HepG2 (cell line): ENCODE measurements around the gene SMCO4. TPM values are rescaled to one million over a fixed set of nuclear protein-coding genes. Genes with fewer than 3 reads are reported as not detected.

Experiments used
- ATAC-seq: fragments of 200-7000 bp; cut with Tn5 transposase; 3 replicates; pipeline ENCODE4 v1.9.1; 2020; ENCODE audit warnings: mild to moderate bottlenecking, moderate library complexity
- BruUV-seq: library from RNA; stranded (reverse); fragments of 400-500 nt; replicated peaks from 2 replicates; lab custom pipeline; 2021; lab: Mats Ljungman, UMichigan
- CTCF ChIA-PET: fragments of 300-600 bp; formaldehyde crosslinking; extraction: SDS; loops from one replicate; lab custom pipeline; 2021; ENCODE audit warnings: low total read pairs, inconsistent platforms, low intra/inter-chr PET ratio; lab: Yijun Ruan, JAX
- POLR2A ChIA-PET: fragments of 350-600 bp; sonication (Branson Sonifier 250); formaldehyde crosslinking; loops from one replicate; lab custom pipeline; 2020; ENCODE audit warnings: antibody characterized with exemption, inconsistent platforms; lab: Yijun Ruan, JAX
- DNase-seq: peaks from one replicate; pipeline ENCODE4 v3.0.0-alpha.2; 2015; ENCODE audit warnings: low spot score
- FAIRE-seq: peaks from 3 replicates; lab custom pipeline; 2011; peaks lifted over from hg19 to GRCh38; lab: Jason Lieb, UNC
- H2AFZ ChIP-seq: one replicate; pipeline ENCODE4 v1.6.1; 2011; ENCODE audit warnings: low read length, inconsistent platforms
- H3K27ac ChIP-seq: fragments of 300-600 bp; 3 replicates; pipeline ENCODE4 v1.8.0; 2011; ENCODE audit warnings: mixed run types, mild to moderate bottlenecking, mixed read lengths, low read length, inconsistent platforms; ENCODE audit not compliant: insufficient read depth; ENCODE audit errors: extremely low read length
- H3K27me3 ChIP-seq, 2 experiments: fragments of 200-600 bp in 1 of 2; 2 replicates in 1 of 2; 3 replicates in 1 of 2; pipeline versions ENCODE4 v1.6.0 to v1.8.0; 2011; ENCODE audit warnings: low read length in 2 of 2, mild to moderate bottlenecking in 2 of 2, moderate library complexity in 2 of 2, inconsistent platforms in 1 of 2; ENCODE audit not compliant: insufficient read depth in 2 of 2, control insufficient read depth in 1 of 2
- H3K36me3 ChIP-seq, 2 experiments: fragments of 200-600 bp in 1 of 2; replicated peaks in 1 of 2; 2 replicates in 1 of 2; 3 replicates in 1 of 2; pipeline versions ENCODE4 v1.5.1 to v1.8.0; 2011; ENCODE audit warnings: low read length in 2 of 2, inconsistent platforms in 1 of 2; ENCODE audit not compliant: insufficient read depth in 2 of 2, control insufficient read depth in 1 of 2
- H3K4me1 ChIP-seq: 2 replicates; pipeline ENCODE4 v1.5.1; 2012; ENCODE audit warnings: low read length, inconsistent platforms; ENCODE audit not compliant: insufficient read depth
- H3K4me2 ChIP-seq: 2 replicates; pipeline ENCODE4 v1.6.0; 2011; ENCODE audit warnings: low read depth, low read length, inconsistent platforms
- H3K4me3 ChIP-seq, 3 experiments: fragments of 200-600 bp in 1 of 3; sonication (generic), shearing (Covaris generic) in 1 of 3; replicated peaks in 1 of 3; 2 replicates each; pipeline ENCODE4 v1.5.1; 2011 to 2016; ENCODE audit warnings: low read length in 3 of 3, inconsistent platforms in 2 of 3, low read depth in 2 of 3, mild to moderate bottlenecking in 2 of 3, control low read depth in 1 of 3, mixed read lengths in 1 of 3; ENCODE audit not compliant: insufficient read depth in 1 of 3
- H3K79me2 ChIP-seq: one replicate; pipeline ENCODE4 v1.6.1; 2011; ENCODE audit warnings: low read length, inconsistent platforms; ENCODE audit not compliant: insufficient read depth
- H3K9ac ChIP-seq: 2 replicates; pipeline ENCODE4 v1.6.0; 2011; ENCODE audit warnings: mild to moderate bottlenecking, low read depth, low read length, inconsistent platforms; ENCODE audit not compliant: insufficient read depth
- H3K9me3 ChIP-seq: 2 replicates; pipeline ENCODE4 v1.5.1; 2012; ENCODE audit warnings: mild to moderate bottlenecking, low read length
- H4K20me1 ChIP-seq: 2 replicates; pipeline ENCODE4 v1.6.0; 2011; ENCODE audit warnings: inconsistent platforms, mild to moderate bottlenecking, low read length, moderate library complexity; ENCODE audit not compliant: insufficient read depth
- CHCHD3 ChIP-seq: sonication (generic); formaldehyde crosslinking; IDR thresholded peaks from 2 replicates; pipeline ENCODE4 v1.8.0; 2022; ENCODE audit warnings: mild to moderate bottlenecking, missing genetic modification reagents, moderate library complexity
- E2F5 ChIP-seq: sonication (generic); formaldehyde crosslinking; conservative IDR thresholded peaks from 2 replicates; pipeline ENCODE4 v1.4.0; 2020; ENCODE audit warnings: missing genetic modification reagents
- GMEB1 ChIP-seq: sonication (generic); formaldehyde crosslinking; IDR thresholded peaks from 2 replicates; pipeline ENCODE4 v1.5.1; 2020; ENCODE audit warnings: missing genetic modification reagents, mild to moderate bottlenecking, borderline replicate concordance
- HNF4A ChIP-seq: sonication (generic); formaldehyde crosslinking; IDR thresholded peaks from 2 replicates; pipeline ENCODE4 v1.4.0; 2020; ENCODE audit warnings: missing genetic modification reagents
- HNRNPLL ChIP-seq: fragments of 200-400 bp; formaldehyde crosslinking; IDR thresholded peaks from 2 replicates; pipeline ENCODE4 v1.6.1; 2017; ENCODE audit warnings: mild to moderate bottlenecking, low read depth, low read length; ENCODE audit not compliant: poor library complexity, severe bottlenecking
- KDM6A ChIP-seq: IDR thresholded peaks from 2 replicates; pipeline ENCODE4 v1.6.1; 2016; ENCODE audit warnings: low read depth
- KLF6 ChIP-seq: IDR thresholded peaks from 2 replicates; pipeline ENCODE4 v1.8.0; 2016; ENCODE audit warnings: missing biosample characterization, missing genetic modification reagents
- MEF2D ChIP-seq: sonication (generic); formaldehyde crosslinking; IDR thresholded peaks from 2 replicates; pipeline ENCODE4 v1.5.1; 2020; ENCODE audit warnings: mild to moderate bottlenecking, missing genetic modification reagents
- PCBP2 ChIP-seq: fragments of 200-400 bp; formaldehyde crosslinking; optimal IDR thresholded peaks from 2 replicates; pipeline ENCODE3; 2018; ENCODE audit warnings: low read length, low read depth; ENCODE audit not compliant: poor library complexity, severe bottlenecking
- POGZ ChIP-seq: sonication (generic); formaldehyde crosslinking; IDR thresholded peaks from 2 replicates; pipeline ENCODE4 v1.4.0; 2020; ENCODE audit warnings: mild to moderate bottlenecking, missing genetic modification reagents
- RBM22 ChIP-seq: fragments of 200-400 bp; formaldehyde crosslinking; optimal IDR thresholded peaks from 2 replicates; pipeline ENCODE3; 2017; ENCODE audit warnings: mild to moderate bottlenecking, low read length, moderate library complexity
- SRSF4 ChIP-seq: fragments of 200-400 bp; formaldehyde crosslinking; IDR thresholded peaks from one replicate; pipeline ENCODE4 v1.6.1; 2018; ENCODE audit warnings: mild to moderate bottlenecking, low read depth, low read length, moderate library complexity; ENCODE audit not compliant: poor library complexity, severe bottlenecking
- TP53 ChIP-seq: sonication (generic); formaldehyde crosslinking; conservative IDR thresholded peaks from 2 replicates; pipeline ENCODE4 v1.4.0; 2020; ENCODE audit warnings: missing genetic modification reagents
- XRCC5 ChIP-seq: fragments of 200-400 bp; formaldehyde crosslinking; optimal IDR thresholded peaks from 2 replicates; pipeline ENCODE3; 2017; ENCODE audit warnings: mild to moderate bottlenecking, low read length
- ZBTB26 ChIP-seq: IDR thresholded peaks from 2 replicates; pipeline ENCODE4 v1.6.1; 2016; ENCODE audit warnings: missing compliant biosample characterization, missing genetic modification reagents, borderline replicate concordance
- ZC3H4 ChIP-seq: sonication (generic); formaldehyde crosslinking; IDR thresholded peaks from 2 replicates; pipeline ENCODE4 v1.4.0; 2020; ENCODE audit warnings: missing genetic modification reagents, borderline replicate concordance
- ZNF160 ChIP-seq: sonication (generic); formaldehyde crosslinking; IDR thresholded peaks from 2 replicates; pipeline ENCODE4 v1.8.0; 2022; ENCODE audit warnings: mild to moderate bottlenecking, inconsistent platforms, missing genetic modification reagents
- ZNF704 ChIP-seq: sonication (generic); formaldehyde crosslinking; IDR thresholded peaks from 2 replicates; pipeline ENCODE4 v1.8.1; 2023; ENCODE audit warnings: mild to moderate bottlenecking, inconsistent platforms, moderate library complexity, missing genetic modification reagents, borderline replicate concordance
- WGBS: methylation state at CpG from one replicate; pipeline ENCODE4 v1.1.6; 2017; ENCODE audit warnings: low lambda C conversion rate; 5-methylcytosine and 5-hydroxymethylcytosine counted together
- in situ Hi-C: cut with HindIII; loops from 2 replicates; pipeline ENCODE4 v1.10.0; 2017; ENCODE audit warnings: low pct_unique_long_range_greater_than_20kb; ENCODE audit not compliant: extremely low pct_ligation_motif_present
- intact Hi-C: fragments of 100-400 bp; cut with micrococcal nuclease; formaldehyde crosslinking; loops from one replicate; pipeline ENCODE4 v1.10.0; 2022; ENCODE audit not compliant: unreplicated experiment
- polyA plus RNA-seq, 8 experiments: library from polyadenylated mRNA; depleted of rRNA in 3 of 8; stranded (reverse) in 7 of 8; unstranded in 1 of 8; fragments of >200 nt; fragmentation: Illumina TruSeq in 4 of 8; extraction: Trizol in 4 of 8; gene quantifications; 2 replicates each; pipeline versions ENCODE4 v1.2.1 to v1.2.3, GENCODE V29; 2011 to 2016; ENCODE audit warnings: low read depth in 4 of 8, missing spikeins in 1 of 8, mixed read lengths in 1 of 8; ENCODE audit not compliant: insufficient read depth in 1 of 8
- total RNA-seq, 5 experiments: library from RNA; depleted of rRNA; stranded (reverse); fragments of >200 nt; fragmentation: Illumina TruSeq; extraction: Trizol; gene quantifications; 2 replicates each; pipeline ENCODE4 v1.2.3, GENCODE V29; 2016; ENCODE audit warnings: low read depth in 1 of 5

The SMCO4 gene
- total and polyA plus RNA-seq, 2 of the 13 experiments (the other 11 are each of a cell fraction or from before 2014, with no cell fraction given): 10.6 to 28.5 TPM

GRCh38 chr11:93528757-93529645, 14.2 kb downstream of the SMCO4 start:
- Histone ChIP-seq H4K20me1 (no peaks in the 10 kb centered on the region), H3K4me1 (peaks cover 78% of the 10 kb centered on the region), H3K9ac (no peak overlapping the region), H2AFZ (no peak overlapping the region), H3K27ac (peak overlapping the region; percentile 75), H3K36me3 (no peaks in the 10 kb centered on the region), H3K9me3 (no peaks in the 10 kb centered on the region), H3K27me3 (no peaks in the 10 kb centered on the region), H3K4me3 (no peak overlapping the region), H3K4me2 (peak overlapping the region; percentile 78; the same call in 1 of the 2 replicates), H3K79me2 (peaks cover 7% of the 10 kb centered on the region)
- FAIRE-seq (no peak), ATAC-seq (no peak), DNase-seq (no peak)
- ChIA-PET CTCF (no interaction called here), POLR2A (interaction anchor here (1.0 to 4.4 kb wide), 4 partner anchors 13 to 212 kb away, joined by 3 to 39 read pairs (median 9); partner anchors contain the start of genes C11orf54 and TAF1D)
- in situ Hi-C loops (loop anchor here (5.0 kb wide), 1 partner anchor 37 kb away; no protein-coding TSS in a partner anchor), intact Hi-C loops (no loop called here)
- WGBS: 93% methylated on average over 10 of the region's 10 CpGs
- TF ChIP-seq TP53 (CRISPR knock-in tag) (no peak), ZNF160 (CRISPR knock-in tag) (no peak), RBM22 (no peak), SRSF4 (no peak), ZNF704 (CRISPR knock-in tag) (no peak), KDM6A (CRISPR knock-in tag) (no peak), GMEB1 (CRISPR knock-in tag) (no peak), HNRNPLL (no peak), MEF2D (CRISPR knock-in tag) (no peak), ZC3H4 (CRISPR knock-in tag) (no peak), CHCHD3 (no peak), PCBP2 (no peak), E2F5 (no peak), XRCC5 (no peak), KLF6 (CRISPR knock-in tag) (no peak), ZBTB26 (CRISPR knock-in tag) (no peak), POGZ (CRISPR knock-in tag) (no peak), HNF4A (no peak)
- no TSS peak for BruUV-seq
